ENCODE data around the gene GIPC1.

Gene GIPC1

GRCh38 chr19:14434543-14435319 is 61.2 kb downstream of the GIPC1 start:
- DNase-seq (ENCODE audit: low spot score): peak; percentile 5

GRCh38 chr19:14433554-14434501 is 62.1 kb downstream of the GIPC1 start:
- peak; percentile 28 for DNase-seq (ENCODE audit: low spot score)

GRCh38 chr19:14432791-14433553 is 63.0 kb downstream of the GIPC1 start, which contains the start of gene PKN1:
Gene PKN1, plus strand, starts transcription at chr19:14433306. Its CDS starts 216 bp downstream, at chr19:14433522.
- peak; percentile 34 for DNase-seq (ENCODE audit: low spot score)

- no peak for DNase-seq (ENCODE audit: low spot score)
These were observed 65.2 kb downstream of the GIPC1 start for GRCh38 chr19:14430712-14431111.

GRCh38 chr19:14428882-14429416 is 67.0 kb downstream of the GIPC1 start:
- no peak for DNase-seq (ENCODE audit: low spot score)
